NCI-H2107 treated with DMSO at 0.1 percent for 48 hours (cell line): Measurements from ENCODE around the gene RRP9.

Experiments
- DNase-seq: peaks from one replicate; lab custom pipeline; 2025; ENCODE audit not compliant: unreplicated experiment; lab: John Stamatoyannopoulos, UW

Gene RRP9

DNA sequence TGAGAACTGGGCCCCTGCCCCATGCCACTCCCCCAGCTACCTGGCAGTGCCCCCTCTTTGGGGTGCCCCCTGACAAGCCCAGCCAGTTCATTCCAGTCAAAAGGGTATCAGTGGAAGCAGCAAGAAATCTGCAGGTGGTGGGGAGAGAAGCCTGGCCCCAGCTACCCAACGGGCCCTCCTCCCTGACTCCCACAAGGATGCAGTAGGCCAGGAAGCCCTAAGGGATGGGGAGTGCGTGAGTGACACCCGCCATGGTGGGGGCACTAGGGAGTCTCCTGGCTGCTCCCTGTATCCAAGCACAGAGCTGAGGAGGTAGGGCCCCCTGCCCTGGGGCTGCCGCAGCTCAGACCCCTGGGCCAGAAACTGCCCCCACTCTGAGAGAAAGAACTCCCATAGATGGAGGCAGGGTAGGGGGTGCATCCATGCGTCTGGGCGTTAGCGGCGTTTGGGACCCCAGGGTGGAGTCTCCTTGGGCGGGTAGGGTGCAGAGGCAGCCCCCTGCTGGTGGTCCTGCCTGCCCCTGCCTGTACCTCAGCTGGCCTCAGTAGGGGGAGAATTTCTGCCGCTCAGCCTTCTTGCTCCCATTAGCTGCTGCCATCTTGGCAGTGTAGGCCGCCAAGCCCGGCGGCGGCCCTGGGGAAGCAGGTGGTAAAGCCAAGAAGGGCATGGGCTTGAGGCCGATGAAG is 16.0 kb upstream of the RRP9 start:
- no peak for DNase-seq

DNA sequence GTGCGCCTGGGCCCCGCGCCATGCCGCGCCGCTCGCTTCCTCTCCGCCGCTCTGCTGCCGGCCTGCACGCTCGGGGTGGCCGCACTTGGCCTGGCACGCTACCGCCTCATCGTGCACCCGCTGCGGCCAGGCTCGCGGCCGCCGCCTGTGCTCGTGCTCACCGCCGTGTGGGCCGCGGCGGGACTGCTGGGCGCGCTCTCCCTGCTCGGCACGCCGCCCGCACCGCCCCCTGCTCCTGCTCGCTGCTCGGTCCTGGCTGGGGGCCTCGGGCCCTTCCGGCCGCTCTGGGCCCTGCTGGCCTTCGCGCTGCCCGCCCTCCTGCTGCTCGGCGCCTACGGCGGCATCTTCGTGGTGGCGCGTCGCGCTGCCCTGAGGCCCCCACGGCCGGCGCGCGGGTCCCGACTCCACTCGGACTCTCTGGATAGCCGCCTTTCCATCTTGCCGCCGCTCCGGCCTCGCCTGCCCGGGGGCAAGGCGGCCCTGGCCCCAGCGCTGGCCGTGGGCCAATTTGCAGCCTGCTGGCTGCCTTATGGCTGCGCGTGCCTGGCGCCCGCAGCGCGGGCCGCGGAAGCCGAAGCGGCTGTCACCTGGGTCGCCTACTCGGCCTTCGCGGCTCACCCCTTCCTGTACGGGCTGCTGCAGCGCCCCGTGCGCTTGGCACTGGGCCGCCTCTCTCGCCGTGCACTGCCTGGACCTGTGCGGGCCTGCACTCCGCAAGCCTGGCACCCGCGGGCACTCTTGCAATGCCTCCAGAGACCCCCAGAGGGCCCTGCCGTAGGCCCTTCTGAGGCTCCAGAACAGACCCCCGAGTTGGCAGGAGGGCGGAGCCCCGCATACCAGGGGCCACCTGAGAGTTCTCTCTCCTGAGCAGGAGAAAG is 14.4 kb upstream of the RRP9 start:
- no peak for DNase-seq

DNA sequence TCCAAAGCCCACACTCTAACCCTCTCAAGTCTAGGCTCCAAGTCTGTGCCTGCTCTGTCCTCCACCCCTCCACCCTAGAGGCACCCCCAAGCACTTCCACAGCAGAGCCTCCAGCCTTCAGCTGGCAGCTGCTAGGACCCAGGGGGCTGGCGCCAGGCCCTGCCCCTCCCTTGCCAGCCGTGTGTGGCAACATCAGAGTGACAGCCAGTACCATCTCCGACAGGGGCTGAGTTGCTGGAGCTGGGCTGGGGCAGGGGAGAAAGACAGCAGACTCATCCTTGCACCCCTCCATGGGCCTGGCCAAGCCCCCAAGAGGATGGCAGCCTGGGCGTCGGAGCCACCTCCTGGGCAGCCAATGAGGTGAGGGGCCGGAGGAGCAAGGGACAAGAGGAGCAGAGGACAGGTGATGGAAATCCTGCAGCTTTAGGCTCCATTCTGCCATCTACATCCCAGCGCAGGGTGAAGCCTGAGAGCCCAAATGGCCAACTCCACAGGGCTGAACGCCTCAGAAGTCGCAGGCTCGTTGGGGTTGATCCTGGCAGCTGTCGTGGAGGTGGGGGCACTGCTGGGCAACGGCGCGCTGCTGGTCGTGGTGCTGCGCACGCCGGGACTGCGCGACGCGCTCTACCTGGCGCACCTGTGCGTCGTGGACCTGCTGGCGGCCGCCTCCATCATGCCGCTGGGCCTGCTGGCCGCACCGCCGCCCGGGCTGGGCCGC is 13.6 kb upstream of the RRP9 start, which contains the start of gene GPR62:
Gene GPR62 (plus strand): TSS at position 207 of the 718 bp plus-strand sequence. CDS start 272 bp downstream, at position 479.
- no peak for DNase-seq

DNA sequence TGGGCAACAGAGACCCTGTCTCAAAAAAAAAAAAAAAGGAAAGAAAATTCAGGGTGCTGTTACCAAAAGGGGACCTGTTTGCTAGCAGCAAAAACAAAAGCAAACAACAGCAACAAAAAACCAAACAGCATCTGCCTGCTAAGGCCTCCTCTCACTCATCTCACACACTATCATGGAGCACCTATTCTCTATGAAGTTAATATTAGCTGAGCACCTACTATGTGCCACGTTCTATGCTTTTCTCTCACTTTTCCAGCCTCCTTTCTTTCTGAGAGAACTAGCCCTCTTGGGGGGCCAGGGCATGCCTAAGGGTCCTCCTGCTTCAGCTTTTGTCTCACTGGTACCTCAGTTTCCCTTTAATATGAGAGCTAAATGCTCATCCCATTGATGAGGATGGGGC is 13.0 kb upstream of the RRP9 start:
- no peak for DNase-seq

DNA sequence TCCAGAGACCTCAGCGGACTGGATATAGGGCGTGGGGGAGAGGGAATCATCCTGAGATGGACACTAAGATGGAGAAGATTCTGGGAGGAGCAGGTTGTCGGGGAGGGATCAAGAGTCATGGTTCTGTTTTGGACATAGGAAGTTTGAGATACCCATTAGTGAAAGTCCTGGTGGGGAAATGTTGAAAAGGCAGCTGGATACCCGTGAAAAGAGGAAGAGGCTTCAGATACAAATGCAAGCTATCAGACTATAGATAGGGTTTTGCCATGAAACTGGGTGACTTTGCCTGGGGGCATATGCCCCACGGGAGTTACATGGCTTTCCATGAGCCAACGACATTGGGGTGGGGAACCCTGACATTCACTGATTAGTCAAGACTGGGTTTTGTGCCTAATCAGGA is 12.4 kb upstream of the RRP9 start:
- DNase-seq, result no peak

DNA sequence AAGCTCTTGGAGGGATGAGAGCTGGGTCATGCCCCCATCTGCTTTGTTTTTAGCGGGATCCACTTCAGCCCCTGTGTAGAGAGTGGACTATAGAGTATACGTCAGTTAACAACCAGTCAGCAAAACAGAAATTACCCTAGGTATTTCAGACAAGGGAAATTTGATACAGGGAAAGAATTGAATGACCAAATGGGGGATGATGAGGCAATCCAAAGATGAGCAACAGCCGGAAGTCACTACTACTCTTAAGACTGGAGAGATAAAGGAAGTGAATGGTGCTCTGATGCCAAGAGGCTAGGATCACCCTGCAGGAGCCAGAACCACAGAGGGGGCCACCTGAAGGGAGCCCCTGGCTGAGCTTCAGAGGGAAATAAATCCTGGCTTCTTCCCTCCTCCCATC is 11.7 kb upstream of the RRP9 start:
- no peak for DNase-seq

DNA sequence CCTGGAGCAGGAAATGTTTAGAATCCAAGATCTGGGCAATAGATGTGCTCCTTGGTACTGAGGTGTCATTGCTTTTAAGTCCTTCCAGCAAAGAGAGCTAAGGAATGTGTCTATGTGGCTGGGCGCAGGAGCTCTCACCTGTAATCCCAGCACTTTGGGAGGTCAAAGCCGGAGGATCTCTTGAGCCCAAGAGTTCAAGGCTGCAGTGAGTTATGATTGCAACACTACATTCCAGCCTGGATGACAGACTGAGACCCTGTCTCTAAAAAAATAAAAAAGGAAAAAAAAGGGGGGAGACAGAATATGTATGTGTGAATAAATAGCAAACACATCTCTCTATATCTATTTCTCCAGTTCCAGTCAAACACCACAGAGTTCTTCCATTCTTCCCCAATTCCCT is 9.2 kb upstream of the RRP9 start:
- DNase-seq, result no peak

DNA sequence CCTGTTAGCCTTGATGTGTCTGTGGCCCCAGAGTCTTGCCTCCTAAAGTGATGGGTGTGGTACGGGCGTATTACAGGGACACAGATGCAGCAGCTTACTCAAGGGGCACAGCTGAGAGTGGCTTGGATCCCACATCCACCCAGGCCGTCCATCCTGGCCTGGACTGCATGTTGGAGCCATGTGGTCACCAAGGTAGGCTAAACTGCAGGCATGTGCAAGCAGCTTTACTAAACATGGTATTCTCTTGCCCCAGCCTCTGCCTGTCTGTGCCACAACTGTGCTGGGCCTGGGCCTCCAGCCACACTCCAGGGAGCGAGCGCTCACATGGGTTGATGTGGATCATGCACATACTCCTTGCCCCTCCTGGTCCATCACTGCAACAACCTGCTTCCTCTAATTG is 7.4 kb upstream of the RRP9 start:
- no peak for DNase-seq

DNA sequence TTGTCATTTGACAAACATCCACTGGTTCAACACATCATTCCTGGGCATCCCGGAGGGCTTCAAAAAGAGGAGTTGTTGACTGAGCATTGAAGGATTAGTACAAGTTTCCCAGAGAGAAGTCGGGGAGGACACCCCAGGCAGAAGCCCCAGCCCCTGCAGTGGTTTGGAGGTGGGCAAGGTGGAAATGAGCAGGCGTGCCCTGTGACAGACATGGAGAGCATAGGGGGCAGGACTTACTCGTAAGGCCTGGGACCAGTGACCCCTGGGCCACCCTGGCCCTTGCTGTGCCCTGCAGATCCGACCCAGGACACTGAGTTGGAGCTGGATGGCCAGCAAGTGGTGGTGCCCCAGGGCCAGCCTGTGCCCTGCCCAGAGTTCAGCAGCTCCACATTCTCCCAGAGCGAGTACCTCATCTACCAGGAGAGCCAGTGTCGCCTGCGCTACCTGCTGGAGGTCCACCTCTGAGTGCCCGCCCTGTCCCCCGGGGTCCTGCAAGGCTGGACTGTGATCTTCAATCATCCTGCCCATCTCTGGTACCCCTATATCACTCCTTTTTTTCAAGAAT is 6.4 kb upstream of the RRP9 start:
- no peak for DNase-seq

DNA sequence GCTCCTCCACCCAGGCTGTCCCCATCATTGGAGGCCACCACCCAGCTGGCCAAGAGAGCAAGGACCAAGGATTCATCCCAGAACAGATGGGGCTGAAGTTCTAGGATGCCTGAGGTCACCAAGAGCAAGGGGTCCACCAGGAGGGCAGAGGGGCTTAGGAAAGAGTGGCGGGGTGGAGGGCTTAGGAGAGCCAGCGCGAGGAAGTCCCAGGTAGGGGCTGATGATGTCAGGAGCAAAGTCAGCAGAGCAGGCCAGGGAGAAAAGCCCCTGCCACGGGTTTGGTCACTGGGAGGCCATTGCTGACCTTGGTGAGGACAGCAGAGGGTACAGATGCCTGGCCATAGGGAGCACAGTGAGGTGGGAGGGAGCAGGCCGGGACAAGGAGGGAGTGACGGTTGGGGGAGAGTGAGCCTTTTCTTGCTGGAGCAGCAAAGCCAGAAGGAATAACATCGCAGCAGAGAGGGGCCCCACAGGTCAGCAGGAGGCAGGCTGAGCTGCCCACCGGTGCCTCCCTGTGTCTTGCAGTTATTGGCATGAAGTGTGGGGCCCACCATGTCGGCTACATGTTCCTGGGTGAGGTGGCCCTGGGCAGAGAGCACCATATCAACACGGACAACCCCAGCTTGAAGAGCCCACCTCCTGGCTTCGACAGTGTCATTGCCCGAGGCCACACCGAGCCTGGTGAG is 5.7 kb upstream of the RRP9 start:
- no peak for DNase-seq

DNA sequence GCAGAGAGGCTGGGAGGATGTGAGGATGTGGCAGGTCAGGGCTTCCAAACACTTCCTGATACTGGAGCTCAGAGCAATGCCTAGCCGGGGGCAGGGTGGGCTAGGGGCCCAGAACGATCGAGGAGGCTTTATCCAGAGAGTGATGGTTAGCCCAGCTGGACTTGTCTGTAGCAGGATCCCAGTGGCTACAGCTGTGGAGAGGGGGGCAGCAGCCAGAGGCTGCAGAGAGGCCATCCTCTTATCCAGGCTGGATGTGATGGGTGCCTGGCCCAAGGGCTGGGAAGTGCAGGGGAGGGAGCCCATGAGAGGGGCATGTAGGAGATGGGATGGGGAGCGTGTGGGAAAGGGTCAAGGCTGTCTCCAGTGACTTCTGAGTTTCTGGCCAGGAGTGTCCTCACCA is 5.1 kb upstream of the RRP9 start:
- DNase-seq, result no peak

DNA sequence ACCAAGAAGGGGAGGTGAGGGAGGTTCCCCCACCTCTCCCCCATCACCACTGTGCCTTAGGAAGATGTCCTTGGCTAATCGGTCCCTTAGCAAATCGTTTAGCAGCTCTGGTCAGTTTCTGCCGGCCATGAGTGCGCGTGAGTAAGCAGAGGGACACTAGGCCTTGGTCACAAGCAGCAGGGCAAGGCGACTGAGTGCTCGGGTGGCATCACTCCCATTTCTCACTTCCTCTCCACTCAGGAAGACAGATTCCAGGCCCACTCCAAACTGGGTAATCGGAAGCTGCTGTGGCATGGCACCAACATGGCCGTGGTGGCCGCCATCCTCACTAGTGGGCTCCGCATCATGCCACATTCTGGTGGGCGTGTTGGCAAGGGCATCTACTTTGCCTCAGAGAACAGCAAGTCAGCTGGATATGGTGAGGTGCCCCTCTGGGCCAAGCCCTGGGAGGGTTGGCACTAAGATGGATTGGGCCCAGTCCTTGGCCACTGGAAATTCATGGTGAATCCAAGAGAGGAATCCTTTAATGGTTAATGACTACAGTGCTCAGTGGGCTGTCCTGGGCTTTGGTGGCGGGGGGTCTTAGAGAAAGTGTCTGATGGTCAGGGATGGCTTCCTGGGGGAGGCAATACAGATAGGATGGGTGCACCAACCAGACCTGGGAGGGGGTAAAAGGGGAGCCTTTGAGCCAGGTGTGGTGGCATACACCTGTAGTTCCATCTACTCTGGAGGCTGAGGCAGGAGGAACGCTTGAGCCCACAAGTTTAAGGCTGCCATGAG is 4.4 kb upstream of the RRP9 start:
- no peak for DNase-seq

DNA sequence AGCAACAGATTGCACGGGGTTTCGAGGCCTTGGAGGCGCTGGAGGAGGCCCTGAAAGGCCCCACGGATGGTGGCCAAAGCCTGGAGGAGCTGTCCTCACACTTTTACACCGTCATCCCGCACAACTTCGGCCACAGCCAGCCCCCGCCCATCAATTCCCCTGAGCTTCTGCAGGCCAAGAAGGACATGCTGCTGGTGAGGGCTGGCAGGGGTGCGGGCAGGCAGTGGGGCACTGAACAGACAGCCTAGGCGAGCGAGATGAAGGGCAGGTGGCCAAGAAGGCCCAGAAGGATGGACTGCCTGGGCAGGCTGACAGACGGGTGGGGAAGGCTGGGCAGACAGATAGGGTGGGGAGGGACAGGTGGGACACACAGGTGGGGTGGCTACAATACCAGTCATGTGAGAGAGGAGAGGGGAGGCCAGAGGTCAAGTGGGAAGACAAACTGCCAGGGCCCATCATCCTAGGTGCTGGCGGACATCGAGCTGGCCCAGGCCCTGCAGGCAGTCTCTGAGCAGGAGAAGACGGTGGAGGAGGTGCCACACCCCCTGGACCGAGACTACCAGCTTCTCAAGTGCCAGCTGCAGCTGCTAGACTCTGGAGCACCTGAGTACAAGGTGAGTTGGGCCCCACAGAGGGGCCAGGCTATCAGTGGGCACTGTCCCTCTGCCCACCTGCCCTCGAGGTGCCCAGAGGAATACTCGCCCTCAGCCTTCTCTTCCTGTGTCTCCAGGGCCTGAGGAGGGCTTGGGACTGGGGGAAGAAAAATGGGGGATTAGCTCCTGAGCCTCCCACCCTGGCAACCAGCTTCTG is 3.5 kb upstream of the RRP9 start:
- DNase-seq, result no peak

DNA sequence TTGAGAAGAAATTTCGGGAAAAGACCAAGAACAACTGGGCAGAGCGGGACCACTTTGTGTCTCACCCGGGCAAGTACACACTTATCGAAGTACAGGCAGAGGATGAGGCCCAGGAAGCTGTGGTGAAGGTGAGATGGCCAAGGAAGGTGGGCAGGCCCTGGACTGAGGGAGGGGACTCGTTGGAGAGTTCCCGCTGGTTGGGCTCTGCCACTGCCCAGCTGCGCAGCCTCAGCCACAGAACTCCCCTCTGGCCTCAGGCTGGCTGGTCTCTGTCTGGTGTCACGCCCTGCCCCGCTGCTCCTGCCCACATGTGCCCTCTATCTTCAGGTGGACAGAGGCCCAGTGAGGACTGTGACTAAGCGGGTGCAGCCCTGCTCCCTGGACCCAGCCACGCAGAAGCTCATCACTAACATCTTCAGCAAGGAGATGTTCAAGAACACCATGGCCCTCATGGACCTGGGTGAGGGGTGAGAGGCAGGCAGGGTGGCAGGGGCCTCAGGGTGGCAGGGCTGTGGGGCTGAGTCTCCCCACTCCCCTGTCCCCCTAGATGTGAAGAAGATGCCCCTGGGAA is 2.8 kb upstream of the RRP9 start:
- no peak for DNase-seq

DNA sequence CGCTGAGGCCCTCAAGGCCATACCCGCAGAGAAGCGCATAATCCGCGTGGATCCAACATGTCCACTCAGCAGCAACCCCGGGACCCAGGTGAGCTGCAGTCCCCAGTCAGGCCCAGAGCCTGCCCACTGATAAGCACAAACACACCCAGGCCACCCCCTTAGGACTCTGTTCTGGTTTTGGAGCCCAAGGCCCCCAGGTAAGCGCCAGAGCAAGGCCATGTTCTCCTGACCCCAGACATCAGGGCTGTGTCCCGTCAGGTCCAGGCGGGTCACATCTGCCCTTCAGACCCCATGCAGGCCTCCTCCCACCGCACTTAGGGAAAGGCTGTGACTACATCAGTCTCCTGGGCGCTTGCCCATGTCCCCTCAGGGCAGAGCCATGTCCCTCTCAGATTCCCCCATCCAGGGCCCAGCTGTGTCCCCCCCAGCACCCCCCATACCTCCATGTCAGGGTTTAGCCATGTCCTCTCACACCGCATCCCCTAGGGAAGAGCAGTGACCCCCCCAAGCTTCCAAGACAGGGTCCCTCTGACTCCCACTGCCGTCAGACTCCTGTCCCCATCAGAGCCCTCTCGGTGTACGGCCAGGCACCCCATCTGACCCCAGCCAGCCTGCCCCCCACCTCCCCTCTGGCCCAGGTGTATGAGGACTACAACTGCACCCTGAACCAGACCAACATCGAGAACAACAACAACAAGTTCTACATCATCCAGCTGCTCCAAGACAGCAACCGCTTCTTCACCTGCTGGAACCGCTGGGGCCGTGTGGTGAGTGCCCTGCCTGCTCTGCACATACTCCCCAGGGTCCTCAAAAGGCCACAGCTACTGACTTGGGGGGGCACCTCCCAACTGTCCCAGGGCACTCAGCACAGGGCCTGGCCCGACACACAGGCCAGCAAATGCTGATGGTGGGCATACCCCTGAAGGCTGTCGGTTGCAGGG is 2.0 kb upstream of the RRP9 start:
- no peak for DNase-seq

DNA sequence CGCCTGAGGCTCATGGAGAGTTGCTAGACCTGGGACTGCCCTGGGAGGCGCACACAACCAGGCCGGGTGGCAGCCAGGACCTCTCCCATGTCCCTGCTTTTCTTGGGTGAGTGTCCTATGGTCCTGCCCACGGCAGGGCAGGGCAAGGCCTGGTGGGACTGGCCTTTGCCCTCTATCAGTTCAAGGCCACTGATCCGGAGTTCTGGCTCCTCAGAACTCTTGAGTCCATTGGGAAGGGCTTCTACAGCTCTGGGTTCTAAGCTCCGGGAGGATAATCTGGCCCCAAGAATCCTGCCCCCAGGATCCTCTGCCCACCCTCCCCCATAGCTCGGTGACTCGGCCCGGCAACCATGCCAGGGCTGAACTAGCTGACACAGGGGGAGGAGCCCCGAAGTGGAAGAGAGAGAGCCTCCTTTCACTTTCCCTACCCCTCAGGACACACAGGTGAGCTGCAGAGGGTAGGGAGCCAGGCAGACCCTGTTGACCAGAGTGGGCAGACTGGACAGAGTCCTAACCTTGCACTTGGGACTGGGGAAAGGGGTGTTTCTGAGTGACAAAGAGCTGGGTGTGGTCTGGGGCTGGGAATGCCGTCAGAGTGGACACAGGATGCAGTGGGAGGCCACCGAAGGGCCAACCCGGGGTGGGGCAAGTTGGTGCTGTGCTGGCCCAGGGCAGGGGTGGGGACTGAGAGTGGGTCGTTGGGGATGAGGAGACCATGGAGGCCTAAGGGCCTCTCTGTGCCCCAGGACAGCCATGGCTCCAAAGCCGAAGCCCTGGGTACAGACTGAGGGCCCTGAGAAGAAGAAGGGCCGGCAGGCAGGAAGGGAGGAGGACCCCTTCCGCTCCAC is 1.1 kb upstream of the RRP9 start:
- DNase-seq, result no peak

DNA sequence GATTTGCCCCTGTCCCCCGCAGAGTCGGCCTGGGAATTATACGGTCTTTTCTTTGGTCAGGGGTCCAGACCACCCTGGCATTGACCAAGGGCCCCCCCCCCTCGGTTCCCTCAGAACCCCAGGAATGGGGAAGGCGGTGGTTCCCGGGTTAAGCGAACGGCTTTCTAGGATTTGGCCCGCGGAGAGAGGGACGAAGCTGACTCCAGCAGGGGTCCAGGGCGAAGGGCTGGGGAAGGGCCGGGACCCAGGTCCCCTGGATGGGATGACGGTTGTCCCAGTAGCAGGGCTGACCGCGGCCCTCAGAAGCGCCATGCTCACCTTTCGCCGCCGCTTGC is 274 bp downstream of the RRP9 start:
- DNase-seq, result no peak
